A673 (cell line): ENCODE measurements around the gene BACH2. TPM values are rescaled to one million over a fixed set of nuclear protein-coding genes. Genes with fewer than 3 reads are reported as not detected.

Experiments used
- BruUV-seq: library from RNA; stranded (reverse); fragments of 400-500 nt; replicated peaks from 2 replicates; lab custom pipeline; 2021; lab: Mats Ljungman, UMichigan
- CTCF ChIA-PET: fragments of 300-600 bp; sonication (Branson Sonifier 250); formaldehyde crosslinking; loops from one replicate; lab custom pipeline; 2022; ENCODE audit warnings: antibody characterized with exemption; lab: Charles Lee
- POLR2A ChIA-PET: fragments of 300-600 bp; sonication (Branson Sonifier 250); formaldehyde crosslinking; loops from one replicate; lab custom pipeline; 2022; ENCODE audit warnings: antibody characterized with exemption; ENCODE audit not compliant: low non-redundant PET; lab: Charles Lee
- DNase-seq: peaks from one replicate; pipeline ENCODE4 v3.0.0-alpha.2; 2015; ENCODE audit warnings: low spot score
- H3K27ac ChIP-seq: fragments of 200-600 bp; sonication (generic); 2 replicates; pipeline ENCODE4 v1.5.1; 2016; ENCODE audit warnings: mixed run types, low read depth, mild to moderate bottlenecking, mixed read lengths, antibody characterized with exemption, low read length; ENCODE audit not compliant: poor library complexity, severe bottlenecking
- H3K27me3 ChIP-seq: fragments of 200-600 bp; sonication (generic); replicated peaks from 2 replicates; pipeline ENCODE4 v1.6.1; 2017; ENCODE audit warnings: mixed run types, low read depth, mild to moderate bottlenecking, mixed read lengths, antibody characterized with exemption, low read length; ENCODE audit not compliant: insufficient read depth, poor library complexity
- H3K36me3 ChIP-seq: fragments of 200-600 bp; sonication (generic); 2 replicates; pipeline ENCODE4 v1.6.1; 2016; ENCODE audit warnings: mixed run types, mild to moderate bottlenecking, mixed read lengths, antibody characterized with exemption, low read length; ENCODE audit not compliant: insufficient read depth, poor library complexity, severe bottlenecking
- H3K4me1 ChIP-seq: fragments of 200-600 bp; sonication (generic); 2 replicates; pipeline ENCODE4 v1.6.1; 2017; ENCODE audit warnings: mixed run types, mild to moderate bottlenecking, mixed read lengths, antibody characterized with exemption, low read length; ENCODE audit not compliant: insufficient read depth, poor library complexity, severe bottlenecking
- H3K4me3 ChIP-seq: fragments of 200-600 bp; sonication (generic); 2 replicates; pipeline ENCODE4 v1.5.1; 2016; ENCODE audit warnings: low read depth, mixed run types, mild to moderate bottlenecking, mixed read lengths, low read length; ENCODE audit not compliant: poor library complexity, severe bottlenecking
- H3K9me3 ChIP-seq: fragments of 200-600 bp; sonication (generic); 2 replicates; pipeline ENCODE4 v1.6.1; 2016; ENCODE audit warnings: mixed run types, low read depth, mild to moderate bottlenecking, mixed read lengths, antibody characterized with exemption, low read length; ENCODE audit not compliant: poor library complexity, severe bottlenecking
- CTCF ChIP-seq: fragments of 300-800, 200-600 bp; sonication (generic); conservative IDR thresholded peaks from 2 replicates; pipeline ENCODE4 v1.5.1; 2017; ENCODE audit warnings: low read depth, mild to moderate bottlenecking, antibody characterized with exemption, low read length, moderate library complexity, mixed read lengths
- EZH2 ChIP-seq: fragments of 200-600 bp; sonication (generic); IDR thresholded peaks from 2 replicates; pipeline ENCODE4 v1.6.1; 2017; ENCODE audit warnings: borderline replicate concordance, low read depth, mild to moderate bottlenecking, mixed read lengths, antibody characterized with exemption, low read length; ENCODE audit not compliant: poor library complexity, severe bottlenecking
- intact Hi-C: fragments of 100-400 bp; cut with micrococcal nuclease; formaldehyde crosslinking; loops from one replicate; pipeline ENCODE4 v1.10.0; 2022; ENCODE audit not compliant: unreplicated experiment
- total RNA-seq: library from RNA; stranded (reverse); gene quantifications from 2 replicates; pipeline ENCODE4 v1.2.3, GENCODE V29; 2021

The BACH2 gene
- total RNA-seq, 1 experiment from 2014 or later: 0.37 TPM

GRCh38 chr6:90251295-90251992, 45.2 kb downstream of the BACH2 start:
- TF ChIP-seq CTCF (no peak), EZH2 (no peak)
- Histone ChIP-seq H3K9me3 (no peaks in the 10 kb centered on the region), H3K27ac (no peak overlapping the region), H3K36me3 (no peaks in the 10 kb centered on the region), H3K4me3 (no peak overlapping the region), H3K4me1 (no peaks in the 10 kb centered on the region), H3K27me3 (no peaks in the 10 kb centered on the region)
- ChIA-PET POLR2A (no interaction called here), CTCF (no interaction called here)
- no TSS peak for BruUV-seq
- intact Hi-C loops: no loop called here
- DNase-seq: no peak

GRCh38 chr6:90250405-90250804, 46.2 kb downstream of the BACH2 start:
- no peak for TF ChIP-seq EZH2
- no peak for TF ChIP-seq CTCF
- Histone ChIP-seq H3K9me3 (no peaks in the 10 kb centered on the region), H3K27ac (no peak overlapping the region), H3K4me3 (no peak overlapping the region), H3K27me3 (no peaks in the 10 kb centered on the region), H3K36me3 (no peaks in the 10 kb centered on the region), H3K4me1 (no peaks in the 10 kb centered on the region)
- no peak for DNase-seq
- intact Hi-C loops: no loop called here
- no TSS peak for BruUV-seq
- ChIA-PET POLR2A (no interaction called here), CTCF (no interaction called here)

GRCh38 chr6:90249458-90249857, 47.2 kb downstream of the BACH2 start:
- no peak overlapping the region for H3K4me3 ChIP-seq
- H3K36me3 ChIP-seq: no peaks in the 10 kb centered on the region
- no peaks in the 10 kb centered on the region for H3K4me1 ChIP-seq
- ChIA-PET POLR2A (no interaction called here), CTCF (no interaction called here)
- no peaks in the 10 kb centered on the region for H3K27me3 ChIP-seq
- TF ChIP-seq EZH2: no peak
- TF ChIP-seq CTCF: no peak
- intact Hi-C loops: no loop called here
- no peak overlapping the region for H3K27ac ChIP-seq
- no peaks in the 10 kb centered on the region for H3K9me3 ChIP-seq
- no peak for DNase-seq
- no TSS peak for BruUV-seq
